ENCODE results near the gene MAD1L1.

DNA sequence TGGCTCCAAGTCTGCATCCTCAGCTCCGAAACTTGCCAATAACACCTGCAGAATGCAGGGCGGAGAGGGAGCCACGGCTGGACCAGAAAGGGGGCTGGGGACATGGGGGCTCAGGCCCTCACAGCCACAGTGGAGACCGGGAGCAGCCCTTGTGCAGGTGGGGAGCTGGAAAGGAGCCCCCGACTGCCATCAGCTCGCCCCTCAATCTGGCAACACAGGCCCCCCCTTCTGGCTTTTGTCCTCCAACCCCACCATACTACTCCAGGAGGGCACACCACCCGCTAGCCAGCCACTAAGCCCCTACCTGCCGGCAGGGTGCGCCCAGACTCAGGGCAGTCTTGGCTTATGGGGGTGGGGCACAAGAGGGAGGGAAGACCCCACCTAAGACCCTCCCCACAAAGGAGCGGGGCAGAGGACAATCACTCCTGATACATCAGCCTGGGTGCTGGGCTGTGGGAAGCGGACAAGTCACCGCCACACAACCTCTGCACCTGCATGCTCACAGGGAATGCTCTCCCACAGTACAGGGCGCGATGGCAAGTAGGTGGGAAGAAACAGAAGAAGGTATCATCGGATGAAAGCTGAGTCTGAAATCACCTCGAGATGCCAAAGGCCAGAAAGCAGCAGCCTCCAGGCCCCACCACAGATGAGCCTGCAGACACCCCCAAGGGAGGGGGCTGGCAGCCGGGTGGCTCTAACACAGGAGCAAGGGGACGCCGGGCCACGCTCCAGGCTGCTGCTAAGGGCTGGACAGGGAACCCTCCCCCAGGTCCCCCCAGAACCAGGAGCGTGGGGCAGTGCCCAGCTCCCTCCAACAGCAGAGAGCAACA, 297.4 kb downstream of the MAD1L1 start:
- TF ChIP-seq, protein P1, sequence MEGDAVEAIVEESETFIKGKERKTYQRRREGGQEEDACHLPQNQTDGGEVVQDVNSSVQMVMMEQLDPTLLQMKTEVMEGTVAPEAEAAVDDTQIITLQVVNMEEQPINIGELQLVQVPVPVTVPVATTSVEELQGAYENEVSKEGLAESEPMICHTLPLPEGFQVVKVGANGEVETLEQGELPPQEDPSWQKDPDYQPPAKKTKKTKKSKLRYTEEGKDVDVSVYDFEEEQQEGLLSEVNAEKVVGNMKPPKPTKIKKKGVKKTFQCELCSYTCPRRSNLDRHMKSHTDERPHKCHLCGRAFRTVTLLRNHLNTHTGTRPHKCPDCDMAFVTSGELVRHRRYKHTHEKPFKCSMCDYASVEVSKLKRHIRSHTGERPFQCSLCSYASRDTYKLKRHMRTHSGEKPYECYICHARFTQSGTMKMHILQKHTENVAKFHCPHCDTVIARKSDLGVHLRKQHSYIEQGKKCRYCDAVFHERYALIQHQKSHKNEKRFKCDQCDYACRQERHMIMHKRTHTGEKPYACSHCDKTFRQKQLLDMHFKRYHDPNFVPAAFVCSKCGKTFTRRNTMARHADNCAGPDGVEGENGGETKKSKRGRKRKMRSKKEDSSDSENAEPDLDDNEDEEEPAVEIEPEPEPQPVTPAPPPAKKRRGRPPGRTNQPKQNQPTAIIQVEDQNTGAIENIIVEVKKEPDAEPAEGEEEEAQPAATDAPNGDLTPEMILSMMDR (IDR thresholded peaks at IDR 0.05) = no peak
- no peak for TF ChIP-seq POLR2A (IDR thresholded peaks at IDR 0.05)
